ENCODE measurements around the gene ARL4A.
"Not testable (repeated sequence)": the region's sequence is repeated elsewhere in the genome, so short reads cannot be mapped to it uniquely, and the experiment has no call there.

The ARL4A gene

GRCh38 chr7:12690041-12690878, 2.8 kb downstream of the ARL4A start:
- no peak for TF ChIP-seq CTCF (conservative IDR thresholded peaks at IDR 0.05; ENCODE audit: control insufficient read depth, insufficient read depth, low read depth, low read length)
- peak overlapping the region; percentile 51 for H3K4me3 ChIP-seq (ENCODE audit: control insufficient read depth, low read depth, low read length)
- no peak for DNase-seq (ENCODE audit: low read depth)

GRCh38 chr7:12691388-12691787, 4.0 kb downstream of the ARL4A start:
- H3K4me3 ChIP-seq (ENCODE audit: control insufficient read depth, low read depth, low read length); DNase-seq (ENCODE audit: low read depth): not testable (repeated sequence)

- TF ChIP-seq CTCF (conservative IDR thresholded peaks at IDR 0.05; ENCODE audit: control insufficient read depth, insufficient read depth, low read depth, low read length), result no peak
- H3K4me3 ChIP-seq (ENCODE audit: control insufficient read depth, low read depth, low read length), result no peak overlapping the region
- no peak for DNase-seq (ENCODE audit: low read depth)
Measured at GRCh38 chr7:12692035-12692434, 4.6 kb downstream of the ARL4A start.

DNA sequence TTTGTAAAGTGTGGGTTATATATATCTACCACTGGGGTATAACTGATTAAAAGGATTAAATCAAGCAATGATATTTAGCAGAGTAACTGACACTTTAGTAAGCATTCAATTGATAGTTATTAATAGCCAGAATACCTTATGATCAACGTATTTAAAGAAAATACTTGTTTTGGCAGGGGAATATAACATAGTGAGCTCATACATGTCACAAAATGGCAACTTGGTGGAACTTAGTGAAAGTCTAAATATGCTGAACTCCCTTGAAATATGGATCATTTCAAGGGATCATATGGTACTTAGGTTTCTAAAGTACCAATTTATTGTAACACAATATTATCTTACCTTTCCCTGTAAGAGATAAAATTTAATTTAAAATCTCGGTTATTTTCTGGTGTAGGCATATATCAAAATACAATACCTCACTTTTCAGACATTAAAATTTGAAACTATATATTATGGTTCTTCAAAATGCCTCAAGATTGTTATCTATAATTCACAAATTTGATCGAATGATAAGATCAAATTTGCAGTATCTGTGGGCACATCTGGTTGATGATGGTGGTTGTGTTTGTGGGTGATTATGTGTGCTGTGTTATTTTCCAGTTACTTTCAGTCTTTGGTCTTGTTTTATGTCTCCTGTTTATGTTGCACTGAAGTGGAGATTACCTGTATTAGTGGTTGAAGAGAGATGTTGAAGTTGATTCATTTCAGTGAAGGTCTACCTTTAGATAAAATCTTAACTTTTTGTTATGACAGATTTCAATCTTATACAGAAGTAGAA, 5.2 kb downstream of the ARL4A start:
- no peak overlapping the region for H3K4me3 ChIP-seq (ENCODE audit: control insufficient read depth, low read depth, low read length)
- no peak for TF ChIP-seq CTCF (conservative IDR thresholded peaks at IDR 0.05; ENCODE audit: control insufficient read depth, insufficient read depth, low read depth, low read length)
- DNase-seq (ENCODE audit: low read depth), result no peak

- DNase-seq (ENCODE audit: low read depth), result no peak
- no peak overlapping the region for H3K4me3 ChIP-seq (ENCODE audit: control insufficient read depth, low read depth, low read length)
- no peak for TF ChIP-seq CTCF (conservative IDR thresholded peaks at IDR 0.05; ENCODE audit: control insufficient read depth, insufficient read depth, low read depth, low read length)
Measured at GRCh38 chr7:12694817-12695216, 7.4 kb downstream of the ARL4A start.

DNA sequence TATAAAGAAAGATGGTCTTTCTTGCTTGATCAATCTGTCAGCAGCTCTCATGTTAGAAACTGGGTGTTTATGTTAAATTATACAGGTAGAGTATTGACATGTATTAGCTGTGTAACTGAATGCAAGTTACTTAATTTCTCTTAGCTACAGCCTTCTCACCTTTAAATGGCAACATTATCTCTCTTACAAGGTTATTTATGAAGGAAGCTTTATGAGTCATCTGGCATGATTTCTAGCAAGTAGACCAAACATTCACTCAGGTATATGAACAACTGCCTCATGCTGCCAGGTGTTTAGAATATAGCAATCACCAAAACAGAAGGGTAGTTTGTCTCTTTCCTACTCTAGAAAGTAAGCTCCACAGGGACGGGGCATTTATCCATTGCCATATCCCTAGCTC, 8.5 kb downstream of the ARL4A start:
- TF ChIP-seq CTCF (conservative IDR thresholded peaks at IDR 0.05; ENCODE audit: control insufficient read depth, insufficient read depth, low read depth, low read length), result no peak
- DNase-seq (ENCODE audit: low read depth), result no peak
- H3K4me3 ChIP-seq (ENCODE audit: control insufficient read depth, low read depth, low read length), result no peak overlapping the region

GRCh38 chr7:12699299-12699698, 11.9 kb downstream of the ARL4A start:
- no peak for TF ChIP-seq CTCF (conservative IDR thresholded peaks at IDR 0.05; ENCODE audit: control insufficient read depth, insufficient read depth, low read depth, low read length)
- no peak for DNase-seq (ENCODE audit: low read depth)

More at GRCh38 chr7:12699299-12699698, 11.9 kb downstream of the ARL4A start:
- H3K4me3 ChIP-seq (ENCODE audit: control insufficient read depth, low read depth, low read length), result no peak overlapping the region
